K562 (cell line): Measurements from ENCODE around the gene TUFM.

Experiments
- FOXK1 ChIP-seq: sonication (generic); formaldehyde crosslinking; IDR thresholded peaks from 2 replicates; pipeline ENCODE4 v1.8.0; 2022; ENCODE audit warnings: missing genetic modification reagents, mild to moderate bottlenecking, borderline replicate concordance
- HMG20B ChIP-seq: fragments of 250-450 bp; sonication (Bioruptor Pico); IDR thresholded peaks from 2 replicates; pipeline ENCODE4 v1.5.0; 2021; ENCODE audit warnings: mild to moderate bottlenecking
- KLF13 ChIP-seq: fragments of 450-650 bp; IDR thresholded peaks from 2 replicates; pipeline ENCODE4 v1.6.1; 2016; ENCODE audit warnings: missing genetic modification characterization, low read depth, mild to moderate bottlenecking, missing compliant biosample characterization, moderate library complexity, borderline replicate concordance
- NFIX ChIP-seq: fragments of 250-450 bp; sonication (Bioruptor Pico); IDR thresholded peaks from 2 replicates; pipeline ENCODE4 v1.4.0; 2020; ENCODE audit warnings: low read depth, mild to moderate bottlenecking, moderate library complexity
- POLR2A ChIP-seq: fragments of 450-650 bp; conservative IDR thresholded peaks from 2 replicates; pipeline ENCODE4 v1.6.1; 2016
- POLR2AphosphoS5 ChIP-seq: IDR thresholded peaks from 2 replicates; pipeline ENCODE4 v1.6.1; 2011; ENCODE audit warnings: mild to moderate bottlenecking, low read depth, low read length, moderate library complexity; ENCODE audit not compliant: control insufficient read depth, insufficient read depth
- RBM39 ChIP-seq: fragments of 200-400 bp; formaldehyde crosslinking; optimal IDR thresholded peaks from 2 replicates; pipeline ENCODE3; 2018; ENCODE audit warnings: low read depth, low read length
- SIRT6 ChIP-seq: IDR thresholded peaks from one replicate; pipeline ENCODE4 v1.6.1; 2012; ENCODE audit warnings: low read depth, mild to moderate bottlenecking, control low read depth, inconsistent platforms, low read length, moderate library complexity
- TBP ChIP-seq: optimal IDR thresholded peaks from 2 replicates; pipeline ENCODE3; 2011; ENCODE audit warnings: low read depth, low read length, improper control_type of control experiment
- TOE1 ChIP-seq, 2 experiments: fragments of 450-650 bp in 1 of 2; sonication (generic) in 1 of 2; formaldehyde crosslinking in 1 of 2; IDR thresholded peaks; 2 replicates each; pipeline versions ENCODE4 v1.7.1 to v1.8.0; 2016 to 2022; ENCODE audit warnings: borderline replicate concordance in 2 of 2, mild to moderate bottlenecking in 2 of 2, antibody characterized with exemption in 1 of 2, inconsistent platforms in 1 of 2, low read depth in 1 of 2, missing genetic modification reagents in 1 of 2, moderate library complexity in 1 of 2
- U2AF1 ChIP-seq: fragments of 200-400 bp; formaldehyde crosslinking; optimal IDR thresholded peaks from 2 replicates; pipeline ENCODE3; 2017; ENCODE audit warnings: mild to moderate bottlenecking, low read depth, low read length, moderate library complexity
- XRCC3 ChIP-seq: fragments of 450-650 bp; IDR thresholded peaks from 2 replicates; pipeline ENCODE4 v1.6.1; 2017; ENCODE audit warnings: mild to moderate bottlenecking, moderate library complexity
- ZFX ChIP-seq: sonication (generic); formaldehyde crosslinking; IDR thresholded peaks from 2 replicates; pipeline ENCODE4 v1.8.0; 2022; ENCODE audit warnings: mild to moderate bottlenecking, missing genetic modification reagents, moderate library complexity
- TF ChIP-seq, protein P1 (sequence below), 3 experiments: IDR thresholded peaks in 2 of 3; conservative IDR thresholded peaks in 1 of 3; 2 replicates each; pipeline ENCODE4 v1.5.1; 2011 to 2012; ENCODE audit warnings: low read length in 3 of 3, mild to moderate bottlenecking in 3 of 3, control low read depth in 2 of 3, improper control_type of control experiment in 1 of 3, inconsistent platforms in 1 of 3, low read depth in 1 of 3, mixed read lengths in 1 of 3, moderate library complexity in 1 of 3; ENCODE audit not compliant: insufficient read depth in 2 of 3

DNA sequence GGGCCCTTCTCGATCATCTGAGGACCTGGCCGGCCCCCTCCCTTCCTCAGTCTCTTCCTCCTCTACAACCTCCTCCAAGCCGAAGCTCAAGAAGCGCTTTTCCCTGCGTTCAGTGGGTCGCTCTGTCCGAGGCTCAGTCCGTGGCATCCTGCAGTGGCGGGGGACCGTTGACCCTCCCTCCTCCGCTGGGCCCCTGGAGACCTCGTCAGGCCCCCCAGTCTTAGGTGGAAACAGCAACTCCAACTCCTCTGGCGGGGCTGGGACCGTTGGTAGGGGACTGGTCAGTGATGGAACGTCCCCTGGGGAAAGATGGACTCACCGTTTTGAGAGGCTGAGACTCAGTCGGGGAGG is 20.3 kb upstream of the TUFM start:
- TF ChIP-seq TOE1 (IDR thresholded peaks at IDR 0.05; ENCODE audit: borderline replicate concordance): no peak
- TF ChIP-seq TOE1 (CRISPR knock-in tag; IDR thresholded peaks at IDR 0.05; ENCODE audit: borderline replicate concordance, low read depth): no peak
- TF ChIP-seq POLR2A: no peak
- TF ChIP-seq RBM39: no peak
- TF ChIP-seq, protein P1, sequence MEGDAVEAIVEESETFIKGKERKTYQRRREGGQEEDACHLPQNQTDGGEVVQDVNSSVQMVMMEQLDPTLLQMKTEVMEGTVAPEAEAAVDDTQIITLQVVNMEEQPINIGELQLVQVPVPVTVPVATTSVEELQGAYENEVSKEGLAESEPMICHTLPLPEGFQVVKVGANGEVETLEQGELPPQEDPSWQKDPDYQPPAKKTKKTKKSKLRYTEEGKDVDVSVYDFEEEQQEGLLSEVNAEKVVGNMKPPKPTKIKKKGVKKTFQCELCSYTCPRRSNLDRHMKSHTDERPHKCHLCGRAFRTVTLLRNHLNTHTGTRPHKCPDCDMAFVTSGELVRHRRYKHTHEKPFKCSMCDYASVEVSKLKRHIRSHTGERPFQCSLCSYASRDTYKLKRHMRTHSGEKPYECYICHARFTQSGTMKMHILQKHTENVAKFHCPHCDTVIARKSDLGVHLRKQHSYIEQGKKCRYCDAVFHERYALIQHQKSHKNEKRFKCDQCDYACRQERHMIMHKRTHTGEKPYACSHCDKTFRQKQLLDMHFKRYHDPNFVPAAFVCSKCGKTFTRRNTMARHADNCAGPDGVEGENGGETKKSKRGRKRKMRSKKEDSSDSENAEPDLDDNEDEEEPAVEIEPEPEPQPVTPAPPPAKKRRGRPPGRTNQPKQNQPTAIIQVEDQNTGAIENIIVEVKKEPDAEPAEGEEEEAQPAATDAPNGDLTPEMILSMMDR (IDR thresholded peaks at IDR 0.05 in 2 of 3, conservative IDR thresholded peaks at IDR 0.05 in 1 of 3; ENCODE audit: insufficient read depth in 2 of 3, low read depth in 1 of 3, low read length in 3 of 3): no peak
- no peak for TF ChIP-seq FOXK1 (CRISPR knock-in tag)
- TF ChIP-seq SIRT6: no peak
- no peak for TF ChIP-seq XRCC3
- no peak for TF ChIP-seq NFIX
- TF ChIP-seq HMG20B (CRISPR knock-in tag): no peak
- no peak for TF ChIP-seq TBP
- no peak for TF ChIP-seq POLR2AphosphoS5
- TF ChIP-seq U2AF1: no peak
- TF ChIP-seq ZFX (CRISPR knock-in tag): no peak
- no peak for TF ChIP-seq KLF13 (tag)
